Suprapubic skin (tissue), 4 donors: ENCODE measurements around the gene CEACAM6. TPM values are rescaled to one million over a fixed set of nuclear protein-coding genes. Genes with fewer than 3 reads are reported as not detected.

Experiments used
- DNase-seq, 2 donors: peaks; one replicate each; pipeline ENCODE4 v3.0.0-alpha.2; 2019; ENCODE audit warnings: low spot score in 2 of 2
- H3K27ac ChIP-seq: fragments of 200-600 bp; sonication (generic); one replicate; pipeline ENCODE4 v1.5.1; 2019
- H3K27me3 ChIP-seq: fragments of 200-600 bp; sonication (generic); one replicate; pipeline ENCODE4 v1.5.1; 2019
- H3K36me3 ChIP-seq: fragments of 200-600 bp; sonication (generic); one replicate; pipeline ENCODE4 v1.5.1; 2019
- H3K4me1 ChIP-seq: fragments of 200-600 bp; sonication (generic); one replicate; pipeline ENCODE4 v1.5.1; 2019
- H3K4me3 ChIP-seq: fragments of 200-600 bp; sonication (generic); one replicate; pipeline ENCODE4 v1.5.1; 2019; ENCODE audit warnings: mild to moderate bottlenecking
- H3K9me3 ChIP-seq: fragments of 200-600 bp; sonication (generic); one replicate; pipeline ENCODE4 v1.5.1; 2019
- EP300 ChIP-seq: sonication (generic); formaldehyde crosslinking; IDR thresholded peaks from one replicate; pipeline ENCODE4 v1.6.1; 2017; ENCODE audit warnings: antibody characterized with exemption
- POLR2A ChIP-seq, 2 donors: fragments of 450-650 bp; IDR thresholded peaks; one replicate each; pipeline ENCODE4 v1.6.1; 2017; ENCODE audit warnings: antibody characterized with exemption in 2 of 2, mild to moderate bottlenecking in 2 of 2, moderate library complexity in 2 of 2
- POLR2AphosphoS5 ChIP-seq, 3 donors: sonication (generic); formaldehyde crosslinking; IDR thresholded peaks; one replicate each; pipeline ENCODE4 v1.6.1; 2017; ENCODE audit warnings: antibody characterized with exemption in 3 of 3
- WGBS: methylation state at CpG from one replicate; pipeline ENCODE4 v1.1.5; 2018; 5-methylcytosine and 5-hydroxymethylcytosine counted together
- total RNA-seq, 4 donors: library from RNA; depleted of rRNA; stranded (reverse); fragments of >200 nt; gene quantifications; one replicate each; pipeline ENCODE4 v1.1.0, GENCODE V29; 2016
- TF ChIP-seq, protein P1 (sequence below), 2 donors: fragments of 200-600 bp in 1 of 2; fragments of 450-650 bp in 1 of 2; sonication (generic) in 1 of 2; IDR thresholded peaks; one replicate each; pipeline ENCODE4 v1.5.1; 2016 to 2019; ENCODE audit warnings: antibody characterized with exemption in 2 of 2, mild to moderate bottlenecking in 1 of 2, moderate library complexity in 1 of 2

CEACAM6 gene
- total RNA-seq, 4 donors from 2014 or later: 6.0 to 26.2 (median 16.8) TPM

- peak in 1 of 2 donors; percentile 32 for DNase-seq
- Histone ChIP-seq H3K4me3 (no peak overlapping the region), H3K9me3 (no peaks in the 10 kb centered on the region), H3K4me1 (no peaks in the 10 kb centered on the region), H3K36me3 (no peaks in the 10 kb centered on the region), H3K27ac (no peak overlapping the region), H3K27me3 (peaks cover 52% of the 10 kb centered on the region)
- no peak for TF ChIP-seq POLR2AphosphoS5 (IDR thresholded peaks at IDR 0.05)
- TF ChIP-seq, protein P1, sequence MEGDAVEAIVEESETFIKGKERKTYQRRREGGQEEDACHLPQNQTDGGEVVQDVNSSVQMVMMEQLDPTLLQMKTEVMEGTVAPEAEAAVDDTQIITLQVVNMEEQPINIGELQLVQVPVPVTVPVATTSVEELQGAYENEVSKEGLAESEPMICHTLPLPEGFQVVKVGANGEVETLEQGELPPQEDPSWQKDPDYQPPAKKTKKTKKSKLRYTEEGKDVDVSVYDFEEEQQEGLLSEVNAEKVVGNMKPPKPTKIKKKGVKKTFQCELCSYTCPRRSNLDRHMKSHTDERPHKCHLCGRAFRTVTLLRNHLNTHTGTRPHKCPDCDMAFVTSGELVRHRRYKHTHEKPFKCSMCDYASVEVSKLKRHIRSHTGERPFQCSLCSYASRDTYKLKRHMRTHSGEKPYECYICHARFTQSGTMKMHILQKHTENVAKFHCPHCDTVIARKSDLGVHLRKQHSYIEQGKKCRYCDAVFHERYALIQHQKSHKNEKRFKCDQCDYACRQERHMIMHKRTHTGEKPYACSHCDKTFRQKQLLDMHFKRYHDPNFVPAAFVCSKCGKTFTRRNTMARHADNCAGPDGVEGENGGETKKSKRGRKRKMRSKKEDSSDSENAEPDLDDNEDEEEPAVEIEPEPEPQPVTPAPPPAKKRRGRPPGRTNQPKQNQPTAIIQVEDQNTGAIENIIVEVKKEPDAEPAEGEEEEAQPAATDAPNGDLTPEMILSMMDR (IDR thresholded peaks at IDR 0.05): no peak
- no peak for TF ChIP-seq POLR2A (IDR thresholded peaks at IDR 0.05)
- no peak for TF ChIP-seq EP300
- WGBS: 96% methylated on average over 4 of the region's 8 CpGs
Observed at GRCh38 chr19:41709951-41710645, 45.2 kb upstream of the CEACAM6 start.

- H3K27ac ChIP-seq: no peak overlapping the region
- TF ChIP-seq POLR2A (IDR thresholded peaks at IDR 0.05): no peak
- TF ChIP-seq, protein P1 (IDR thresholded peaks at IDR 0.05): no peak
- TF ChIP-seq POLR2AphosphoS5 (IDR thresholded peaks at IDR 0.05): no peak
- TF ChIP-seq EP300: no peak
- H3K36me3 ChIP-seq: no peaks in the 10 kb centered on the region
- H3K4me3 ChIP-seq: no peak overlapping the region
- peak in 1 of 2 donors; percentile 58 for DNase-seq
- 86% methylated on average over 10 of the region's 13 CpGs for WGBS
- no peaks in the 10 kb centered on the region for H3K4me1 ChIP-seq
- no peaks in the 10 kb centered on the region for H3K9me3 ChIP-seq
- peaks cover 46% of the 10 kb centered on the region for H3K27me3 ChIP-seq
Observed at GRCh38 chr19:41711376-41712261, 43.7 kb upstream of the CEACAM6 start.

GRCh38 chr19:41714598-41714997 is 40.7 kb upstream of the CEACAM6 start:
- H3K27ac ChIP-seq: no peak overlapping the region
- no peak overlapping the region for H3K4me3 ChIP-seq
- no peaks in the 10 kb centered on the region for H3K9me3 ChIP-seq
- no peaks in the 10 kb centered on the region for H3K4me1 ChIP-seq
- H3K27me3 ChIP-seq: peaks cover 26% of the 10 kb centered on the region
- DNase-seq: no peak
- 86% methylated on average over 5 of the region's 5 CpGs for WGBS
- H3K36me3 ChIP-seq: no peaks in the 10 kb centered on the region
- TF ChIP-seq, protein P1 (IDR thresholded peaks at IDR 0.05): no peak
- TF ChIP-seq POLR2AphosphoS5 (IDR thresholded peaks at IDR 0.05) (no peak), POLR2A (IDR thresholded peaks at IDR 0.05) (no peak), EP300 (no peak)

DNA sequence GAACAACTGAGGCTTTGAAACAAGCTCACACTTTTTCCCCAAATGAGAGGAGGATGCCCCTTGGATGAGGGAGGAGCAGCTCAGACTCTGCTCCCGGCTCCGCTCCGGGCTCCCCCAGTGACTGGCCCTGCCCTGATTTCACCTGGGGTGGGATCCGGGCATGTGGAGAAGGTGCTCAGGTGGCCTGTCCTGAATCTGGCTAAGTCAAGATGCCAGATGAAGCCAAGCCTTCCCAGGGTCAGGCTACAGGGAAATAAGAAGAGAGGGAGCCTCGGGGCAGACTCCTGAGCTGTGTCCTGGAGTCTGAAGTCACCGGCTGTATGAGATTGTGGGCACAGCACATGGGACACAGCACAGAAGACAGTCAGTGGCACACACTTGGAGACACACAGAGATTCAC is 36.6 kb upstream of the CEACAM6 start:
- TF ChIP-seq, protein P1 (IDR thresholded peaks at IDR 0.05): no peak
- no peak for TF ChIP-seq POLR2A (IDR thresholded peaks at IDR 0.05)
- TF ChIP-seq EP300: no peak
- no peak for TF ChIP-seq POLR2AphosphoS5 (IDR thresholded peaks at IDR 0.05)
- WGBS: 74% methylated on average over 4 of the region's 6 CpGs
- Histone ChIP-seq H3K27me3 (peaks cover 34% of the 10 kb centered on the region), H3K4me1 (no peaks in the 10 kb centered on the region), H3K36me3 (no peaks in the 10 kb centered on the region), H3K27ac (no peak overlapping the region), H3K9me3 (no peaks in the 10 kb centered on the region), H3K4me3 (no peak overlapping the region)
- no peak for DNase-seq

GRCh38 chr19:41720103-41720502 is 35.2 kb upstream of the CEACAM6 start:
- H3K27ac ChIP-seq: no peak overlapping the region
- DNase-seq: no peak
- H3K4me1 ChIP-seq: no peaks in the 10 kb centered on the region
- TF ChIP-seq POLR2A (IDR thresholded peaks at IDR 0.05) (no peak), EP300 (no peak)
- peaks cover 28% of the 10 kb centered on the region for H3K27me3 ChIP-seq
- no peak overlapping the region for H3K4me3 ChIP-seq
- no peaks in the 10 kb centered on the region for H3K36me3 ChIP-seq
- 75% methylated on average over 3 of the region's 3 CpGs for WGBS
- H3K9me3 ChIP-seq: no peaks in the 10 kb centered on the region
